K562 (cell line): ENCODE measurements around the gene CTRL. TPM values are rescaled to one million over a fixed set of nuclear protein-coding genes. Genes with fewer than 3 reads are reported as not detected.

Source experiments
- ASH1L ChIP-seq: fragments of 450-650 bp; IDR thresholded peaks from 2 replicates; pipeline ENCODE4 v1.6.1; 2018; ENCODE audit warnings: borderline replicate concordance, mild to moderate bottlenecking, low read depth; ENCODE audit not compliant: partially characterized antibody
- BACH1 ChIP-seq: fragments of 200-800 bp; sonication (Bioruptor generic); IDR thresholded peaks from 2 replicates; pipeline ENCODE4 v1.6.1; 2016; ENCODE audit warnings: missing genetic modification characterization, missing compliant biosample characterization
- BRD4 ChIP-seq: fragments of 200-600 bp; sonication (generic); IDR thresholded peaks from 2 replicates; pipeline ENCODE4 v1.6.1; 2017; ENCODE audit warnings: inconsistent platforms
- CBX5 ChIP-seq: IDR thresholded peaks from 2 replicates; pipeline ENCODE4 v1.6.1; 2014; ENCODE audit warnings: low read depth, borderline replicate concordance
- CC2D1A ChIP-seq: fragments of 450-650 bp; IDR thresholded peaks from 2 replicates; pipeline ENCODE4 v1.6.1; 2017; ENCODE audit warnings: mild to moderate bottlenecking
- ESRRB ChIP-seq: fragments of 250-450 bp; sonication (Bioruptor Pico); IDR thresholded peaks from 2 replicates; pipeline ENCODE4 v1.5.0; 2020; ENCODE audit warnings: mild to moderate bottlenecking, moderate library complexity, borderline replicate concordance
- HMG20A ChIP-seq: fragments of 450-650 bp; formaldehyde crosslinking; conservative IDR thresholded peaks from 2 replicates; pipeline ENCODE4 v1.4.0; 2020; ENCODE audit warnings: mild to moderate bottlenecking, mixed read lengths
- ILK ChIP-seq: fragments of 450-650 bp; IDR thresholded peaks from 2 replicates; pipeline ENCODE4 v1.6.1; 2016; ENCODE audit warnings: missing genetic modification characterization, low read depth, mild to moderate bottlenecking, missing compliant biosample characterization, moderate library complexity, borderline replicate concordance
- KDM2B ChIP-seq: fragments of 250-450 bp; sonication (Bioruptor Pico); IDR thresholded peaks from 2 replicates; pipeline ENCODE4 v1.8.0; 2021; ENCODE audit warnings: mild to moderate bottlenecking, moderate library complexity
- MYBL2 ChIP-seq, 2 experiments: fragments of 450-650 bp in 1 of 2; sonication (generic) in 1 of 2; formaldehyde crosslinking in 1 of 2; IDR thresholded peaks; 2 replicates each; pipeline versions ENCODE4 v1.6.1 to v1.8.1; 2017 to 2022; ENCODE audit warnings: borderline replicate concordance in 1 of 2, inconsistent platforms in 1 of 2, low read depth in 1 of 2, mild to moderate bottlenecking in 1 of 2, missing genetic modification reagents in 1 of 2, moderate library complexity in 1 of 2
- NFATC3 ChIP-seq: fragments of 450-650 bp; IDR thresholded peaks from 2 replicates; pipeline ENCODE4 v1.6.1; 2017; ENCODE audit warnings: mild to moderate bottlenecking
- NR2C1 ChIP-seq, 2 experiments: fragments of 450-650 bp; IDR thresholded peaks; 2 replicates each; pipeline ENCODE4 v1.6.1; 2017; ENCODE audit warnings: mild to moderate bottlenecking in 2 of 2, antibody characterized with exemption in 1 of 2, inconsistent platforms in 1 of 2, missing compliant biosample characterization in 1 of 2, missing genetic modification characterization in 1 of 2
- POU5F1 ChIP-seq: fragments of 150-350 bp; IDR thresholded peaks from 2 replicates; pipeline ENCODE4 v1.6.1; 2014; ENCODE audit warnings: borderline replicate concordance, low read length, low read depth, mild to moderate bottlenecking; ENCODE audit not compliant: partially characterized antibody
- PTRF ChIP-seq: fragments of 450-650 bp; IDR thresholded peaks from 2 replicates; pipeline ENCODE4 v1.6.1; 2016; ENCODE audit warnings: mild to moderate bottlenecking, missing genetic modification characterization, missing compliant biosample characterization
- RB1 ChIP-seq: fragments of 450-650 bp; IDR thresholded peaks from 2 replicates; pipeline ENCODE4 v1.6.1; 2017; ENCODE audit warnings: low read depth, mild to moderate bottlenecking
- RBM22 ChIP-seq: fragments of 200-400 bp; formaldehyde crosslinking; IDR thresholded peaks from 2 replicates; pipeline ENCODE4 v1.6.1; 2018; ENCODE audit warnings: low read length, low read depth; ENCODE audit not compliant: poor library complexity, severe bottlenecking
- SREBF1 ChIP-seq: fragments of 150-350 bp; IDR thresholded peaks from 2 replicates; pipeline ENCODE4 v1.6.1; 2014; ENCODE audit warnings: antibody characterized with exemption, low read depth, low read length, borderline replicate concordance
- TCF3 ChIP-seq: sonication (generic); formaldehyde crosslinking; IDR thresholded peaks from 2 replicates; pipeline ENCODE4 v1.4.0; 2020; ENCODE audit warnings: mild to moderate bottlenecking, missing genetic modification reagents
- ZBTB12 ChIP-seq: fragments of 250-450 bp; sonication (Bioruptor Pico); IDR thresholded peaks from 2 replicates; pipeline ENCODE4 v1.4.0; 2020
- ZNF134 ChIP-seq: fragments of 250-450 bp; sonication (Bioruptor Pico); conservative IDR thresholded peaks from 2 replicates; pipeline ENCODE4 v1.4.0; 2020
- ZNF277 ChIP-seq: fragments of 250-450 bp; sonication (Bioruptor Pico); IDR thresholded peaks from 2 replicates; pipeline ENCODE4 v1.8.0; 2022; ENCODE audit warnings: inconsistent platforms, mild to moderate bottlenecking, moderate library complexity, borderline replicate concordance
- ZNF280B ChIP-seq: fragments of 250-450 bp; sonication (Bioruptor Pico); IDR thresholded peaks from 2 replicates; pipeline ENCODE4 v1.5.1; 2021; ENCODE audit warnings: mild to moderate bottlenecking
- ZNF347 ChIP-seq: fragments of 450-650 bp; formaldehyde crosslinking; IDR thresholded peaks from 2 replicates; pipeline ENCODE4 v1.4.0; 2020; ENCODE audit warnings: low read depth, mild to moderate bottlenecking, moderate library complexity
- ZNF583 ChIP-seq: fragments of 250-450 bp; sonication (Bioruptor Pico); IDR thresholded peaks from 2 replicates; pipeline ENCODE4 v1.4.0; 2020
- ZNF584 ChIP-seq: fragments of 200-800 bp; sonication (Bioruptor generic); IDR thresholded peaks from 2 replicates; pipeline ENCODE4 v1.6.1; 2016; ENCODE audit warnings: low read depth, mild to moderate bottlenecking, missing genetic modification characterization, missing compliant biosample characterization
- ZNF668 ChIP-seq: fragments of 250-450 bp; sonication (Bioruptor Pico); IDR thresholded peaks from 2 replicates; pipeline ENCODE4 v1.8.0; 2022; ENCODE audit warnings: mild to moderate bottlenecking, inconsistent platforms
- polyA plus RNA-seq, 8 experiments: library from polyadenylated mRNA; depleted of rRNA in 4 of 8; stranded (reverse) in 5 of 8; unstranded in 3 of 8; fragments of >200 nt; fragmentation: Nextera tagmentation in 2 of 8; fragmentation: Illumina TruSeq in 1 of 8; extraction: Ambion mirVana in 2 of 8; extraction: Trizol in 1 of 8; gene quantifications; 2 replicates each; pipeline versions ENCODE4 v1.2.1 to v1.2.3, GENCODE V29; 2011 to 2014; ENCODE audit warnings: inconsistent platforms in 1 of 8, missing spikeins in 1 of 8
- total RNA-seq, 7 experiments: library from RNA; depleted of rRNA in 6 of 7; stranded (reverse); fragments of >200 nt in 6 of 7; fragmentation: Illumina TruSeq in 2 of 7; extraction: Trizol in 2 of 7; gene quantifications; 2 replicates each; pipeline versions ENCODE4 v1.2.1 to v1.2.3, GENCODE V29; 2011 to 2021; ENCODE audit warnings: low replicate concordance in 1 of 7

The CTRL gene
- total and polyA plus RNA-seq, 9 of the 15 experiments (the other 6 are each of a cell fraction or from before 2014, with no cell fraction given): 1.4 to 5.6 (median 2.5) TPM

- TF ChIP-seq KDM2B (CRISPR knock-in tag) (no peak), ZNF280B (no peak), ZNF134 (CRISPR knock-in tag) (no peak), ZBTB12 (CRISPR knock-in tag) (no peak), MYBL2 (IDR thresholded peaks at IDR 0.05; ENCODE audit: low read depth) (no peak), MYBL2 (CRISPR knock-in tag; IDR thresholded peaks at IDR 0.05; ENCODE audit: borderline replicate concordance) (no peak), TCF3 (no peak), BACH1 (no peak), ASH1L (no peak), ZNF668 (no peak), SREBF1 (no peak), ZNF584 (CRISPR knock-in tag) (no peak), PTRF (tag) (no peak), ZNF277 (CRISPR knock-in tag) (no peak), ZNF583 (CRISPR knock-in tag) (no peak), CBX5 (no peak), RBM22 (no peak), ESRRB (CRISPR knock-in tag) (no peak), NFATC3 (no peak), POU5F1 (peak; percentile 22), ZNF347 (CRISPR knock-in tag) (no peak), CC2D1A (peak; percentile 78), ILK (tag) (no peak), HMG20A (CRISPR knock-in tag) (no peak), NR2C1 (IDR thresholded peaks at IDR 0.05) (no peak), NR2C1 (tag; IDR thresholded peaks at IDR 0.05) (no peak), RB1 (peak; percentile 80; the same call in 1 of the 2 replicates), BRD4 (no peak)
Observed at GRCh38 chr16:67928561-67929364, 2.9 kb downstream of the CTRL start (continued).
